ENCODE measurements around the gene PIGU.

- TF ChIP-seq, protein P1, sequence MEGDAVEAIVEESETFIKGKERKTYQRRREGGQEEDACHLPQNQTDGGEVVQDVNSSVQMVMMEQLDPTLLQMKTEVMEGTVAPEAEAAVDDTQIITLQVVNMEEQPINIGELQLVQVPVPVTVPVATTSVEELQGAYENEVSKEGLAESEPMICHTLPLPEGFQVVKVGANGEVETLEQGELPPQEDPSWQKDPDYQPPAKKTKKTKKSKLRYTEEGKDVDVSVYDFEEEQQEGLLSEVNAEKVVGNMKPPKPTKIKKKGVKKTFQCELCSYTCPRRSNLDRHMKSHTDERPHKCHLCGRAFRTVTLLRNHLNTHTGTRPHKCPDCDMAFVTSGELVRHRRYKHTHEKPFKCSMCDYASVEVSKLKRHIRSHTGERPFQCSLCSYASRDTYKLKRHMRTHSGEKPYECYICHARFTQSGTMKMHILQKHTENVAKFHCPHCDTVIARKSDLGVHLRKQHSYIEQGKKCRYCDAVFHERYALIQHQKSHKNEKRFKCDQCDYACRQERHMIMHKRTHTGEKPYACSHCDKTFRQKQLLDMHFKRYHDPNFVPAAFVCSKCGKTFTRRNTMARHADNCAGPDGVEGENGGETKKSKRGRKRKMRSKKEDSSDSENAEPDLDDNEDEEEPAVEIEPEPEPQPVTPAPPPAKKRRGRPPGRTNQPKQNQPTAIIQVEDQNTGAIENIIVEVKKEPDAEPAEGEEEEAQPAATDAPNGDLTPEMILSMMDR (conservative IDR thresholded peaks at IDR 0.05; ENCODE audit: low read length), result no peak
- TF ChIP-seq EZH2phosphoT487 (IDR thresholded peaks at IDR 0.05; ENCODE audit: borderline replicate concordance, low read depth, low read length), result no peak
These were observed 43.9 kb downstream of the PIGU start for GRCh38 chr20:34632870-34633452.

Measured in OCI-LY7 (cell line).